HG03432 (cell line): ENCODE results near the gene CAMSAP2.

ENCODE experiments used
- ATAC-seq: cut with Tn5 transposase; IDR thresholded peaks from one replicate; pipeline ENCODE4 v1.9.1; 2021; ENCODE audit warnings: mild to moderate bottlenecking, moderate library complexity; ENCODE audit not compliant: unreplicated experiment

The CAMSAP2 gene

GRCh38 chr1:200875416-200875815 is 136.7 kb downstream of the CAMSAP2 start:
- no peak for ATAC-seq

- ATAC-seq: no peak
Measured at GRCh38 chr1:200877010-200877409, 138.3 kb downstream of the CAMSAP2 start.

GRCh38 chr1:200877839-200878551 is 139.3 kb downstream of the CAMSAP2 start:
- ATAC-seq: peak; percentile 79

- ATAC-seq: peak; percentile 76
Measured at GRCh38 chr1:200880212-200880611, 141.5 kb downstream of the CAMSAP2 start.

- no peak for ATAC-seq
Measured at GRCh38 chr1:200883118-200883517, 144.4 kb downstream of the CAMSAP2 start.

GRCh38 chr1:200885623-200886402 is 147.1 kb downstream of the CAMSAP2 start:
- no peak for ATAC-seq

GRCh38 chr1:200886594-200886993 is 147.9 kb downstream of the CAMSAP2 start:
- ATAC-seq: no peak

GRCh38 chr1:200887036-200887435 is 148.3 kb downstream of the CAMSAP2 start:
- no peak for ATAC-seq

- no peak for ATAC-seq
Measured at GRCh38 chr1:200887772-200888348, 149.2 kb downstream of the CAMSAP2 start.

GRCh38 chr1:200888349-200888838 is 149.7 kb downstream of the CAMSAP2 start:
- ATAC-seq: peak; percentile 91

- no peak for ATAC-seq
Measured at GRCh38 chr1:200889571-200889970, 150.9 kb downstream of the CAMSAP2 start.

- no peak for ATAC-seq
Measured at GRCh38 chr1:200890027-200890426, 151.3 kb downstream of the CAMSAP2 start.

GRCh38 chr1:200890818-200891773 is 152.4 kb downstream of the CAMSAP2 start:
- ATAC-seq: no peak

- no peak for ATAC-seq
Measured at GRCh38 chr1:200891774-200892157, 153.1 kb downstream of the CAMSAP2 start.

- ATAC-seq: no peak
Measured at GRCh38 chr1:200892546-200892945, 153.9 kb downstream of the CAMSAP2 start.

GRCh38 chr1:200892958-200893357 is 154.3 kb downstream of the CAMSAP2 start:
- ATAC-seq: no peak

GRCh38 chr1:200893411-200893901 is 154.8 kb downstream of the CAMSAP2 start:
- ATAC-seq: no peak

GRCh38 chr1:200894712-200895442 is 156.2 kb downstream of the CAMSAP2 start, which contains the start of gene INAVA:
Gene INAVA, plus strand, starts transcription at chr1:200894900. Its CDS starts 3,501 bp downstream, at chr1:200898401.
- ATAC-seq: no peak

GRCh38 chr1:200895443-200895789 is 156.7 kb downstream of the CAMSAP2 start:
- ATAC-seq: no peak
